K562 (cell line): ENCODE data around the gene HTR3E. TPM values are rescaled to one million over a fixed set of nuclear protein-coding genes. Genes with fewer than 3 reads are reported as not detected.

ENCODE experiments used
- ARID2 ChIP-seq: fragments of 450-650 bp; IDR thresholded peaks from 2 replicates; pipeline ENCODE4 v1.6.1; 2017; ENCODE audit warnings: antibody characterized with exemption, mild to moderate bottlenecking
- CREBBP ChIP-seq: IDR thresholded peaks from one replicate; pipeline ENCODE4 v1.6.1; 2012; ENCODE audit warnings: low read depth, mild to moderate bottlenecking, control low read depth, inconsistent platforms, low read length
- ETS2 ChIP-seq: IDR thresholded peaks from 2 replicates; pipeline ENCODE4 v1.6.1; 2016; ENCODE audit warnings: borderline replicate concordance, missing genetic modification characterization, mild to moderate bottlenecking, moderate library complexity, missing compliant biosample characterization; ENCODE audit not compliant: poor library complexity, severe bottlenecking
- FOXA3 ChIP-seq, 2 experiments: fragments of 450-650 bp in 1 of 2; sonication (generic) in 1 of 2; formaldehyde crosslinking; IDR thresholded peaks in 1 of 2; conservative IDR thresholded peaks in 1 of 2; 2 replicates each; pipeline versions ENCODE4 v1.4.0 to v1.8.0; 2020 to 2022; ENCODE audit warnings: mild to moderate bottlenecking in 2 of 2, missing genetic modification reagents in 1 of 2
- FOXJ2 ChIP-seq: fragments of 200-800 bp; sonication (Bioruptor generic); IDR thresholded peaks from 2 replicates; pipeline ENCODE4 v1.6.1; 2016; ENCODE audit warnings: missing genetic modification characterization, missing compliant biosample characterization
- MCM7 ChIP-seq, 2 experiments: fragments of 450-650 bp; IDR thresholded peaks; 2 replicates each; pipeline ENCODE4 v1.6.1; 2016 to 2018
- MTA3 ChIP-seq: fragments of 450-650 bp; formaldehyde crosslinking; IDR thresholded peaks from 2 replicates; pipeline ENCODE4 v1.6.1; 2017; ENCODE audit warnings: mild to moderate bottlenecking, borderline replicate concordance
- POLR3G ChIP-seq: IDR thresholded peaks from 2 replicates; pipeline ENCODE4 v1.6.1; 2011; ENCODE audit not compliant: insufficient read length, insufficient replicate concordance; ENCODE audit errors: extremely low read depth
- PRMT5 ChIP-seq: sonication (generic); formaldehyde crosslinking; IDR thresholded peaks from 2 replicates; pipeline ENCODE4 v1.5.0; 2020; ENCODE audit warnings: missing genetic modification reagents
- ZNF124 ChIP-seq: sonication (generic); formaldehyde crosslinking; IDR thresholded peaks from 2 replicates; pipeline ENCODE4 v1.8.1; 2022; ENCODE audit warnings: missing genetic modification reagents
- ZNF644 ChIP-seq: fragments of 200-800 bp; sonication (Bioruptor generic); IDR thresholded peaks from 2 replicates; pipeline ENCODE4 v1.6.1; 2016; ENCODE audit warnings: low read depth, missing genetic modification characterization, missing compliant biosample characterization
- ZZZ3 ChIP-seq: fragments of 450-650 bp; IDR thresholded peaks from 2 replicates; pipeline ENCODE4 v1.6.1; 2016; ENCODE audit warnings: antibody characterized with exemption, mild to moderate bottlenecking, moderate library complexity
- polyA plus RNA-seq, 8 experiments: library from polyadenylated mRNA; depleted of rRNA in 4 of 8; stranded (reverse) in 5 of 8; unstranded in 3 of 8; fragments of >200 nt; fragmentation: Nextera tagmentation in 2 of 8; fragmentation: Illumina TruSeq in 1 of 8; extraction: Ambion mirVana in 2 of 8; extraction: Trizol in 1 of 8; gene quantifications; 2 replicates each; pipeline versions ENCODE4 v1.2.1 to v1.2.3, GENCODE V29; 2011 to 2014; ENCODE audit warnings: inconsistent platforms in 1 of 8, missing spikeins in 1 of 8
- total RNA-seq, 7 experiments: library from RNA; depleted of rRNA in 6 of 7; stranded (reverse); fragments of >200 nt in 6 of 7; fragmentation: Illumina TruSeq in 2 of 7; extraction: Trizol in 2 of 7; gene quantifications; 2 replicates each; pipeline versions ENCODE4 v1.2.1 to v1.2.3, GENCODE V29; 2011 to 2021; ENCODE audit warnings: low replicate concordance in 1 of 7
- TF ChIP-seq, protein P1 (sequence below): fragments of 450-650 bp; formaldehyde crosslinking; IDR thresholded peaks from 2 replicates; pipeline ENCODE4 v1.4.0; 2022; ENCODE audit warnings: missing genetic modification characterization
- TF ChIP-seq, protein P2 (sequence below), 2 experiments: fragments of 450-650 bp in 1 of 2; sonication (generic) in 1 of 2; formaldehyde crosslinking in 1 of 2; IDR thresholded peaks; 2 replicates each; pipeline versions ENCODE4 v1.7.1 to v1.9.0; 2016 to 2022; ENCODE audit warnings: inconsistent platforms in 1 of 2, mild to moderate bottlenecking in 1 of 2, missing genetic modification reagents in 1 of 2
- TF ChIP-seq, protein P3 (sequence below): IDR thresholded peaks from 3 replicates; pipeline ENCODE4 v1.6.1; 2011; ENCODE audit warnings: borderline replicate concordance, mild to moderate bottlenecking, moderate library complexity; ENCODE audit not compliant: insufficient read length; ENCODE audit errors: extremely low read depth

HTR3E gene
- total and polyA plus RNA-seq, 9 of the 15 experiments (the other 6 are each of a cell fraction or from before 2014, with no cell fraction given) = not detected

GRCh38 chr3:184085389-184085852, 11.4 kb upstream of the HTR3E start (continued):
- TF ChIP-seq MTA3 (no peak), FOXJ2 (tag) (peak; percentile 74; the same call in 1 of the 2 replicates), CREBBP (no peak), FOXA3 (CRISPR knock-in tag; conservative IDR thresholded peaks at IDR 0.05 in 1 of 2, IDR thresholded peaks at IDR 0.05 in 1 of 2) (no peak), POLR3G (no peak), MCM7 (IDR thresholded peaks at IDR 0.05) (no peak), ZNF124 (CRISPR knock-in tag) (no peak), ARID2 (no peak), ETS2 (no peak), ZZZ3 (no peak), PRMT5 (CRISPR knock-in tag) (no peak), ZNF644 (0 out of 2 replicates have a peak, but pooled peaks have one; percentile 29)
- TF ChIP-seq, protein P1, sequence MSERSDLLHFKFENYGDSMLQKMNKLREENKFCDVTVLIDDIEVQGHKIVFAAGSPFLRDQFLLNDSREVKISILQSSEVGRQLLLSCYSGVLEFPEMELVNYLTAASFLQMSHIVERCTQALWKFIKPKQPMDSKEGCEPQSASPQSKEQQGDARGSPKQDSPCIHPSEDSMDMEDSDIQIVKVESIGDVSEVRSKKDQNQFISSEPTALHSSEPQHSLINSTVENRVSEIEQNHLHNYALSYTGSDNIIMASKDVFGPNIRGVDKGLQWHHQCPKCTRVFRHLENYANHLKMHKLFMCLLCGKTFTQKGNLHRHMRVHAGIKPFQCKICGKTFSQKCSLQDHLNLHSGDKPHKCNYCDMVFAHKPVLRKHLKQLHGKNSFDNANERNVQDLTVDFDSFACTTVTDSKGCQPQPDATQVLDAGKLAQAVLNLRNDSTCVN = no peak
- TF ChIP-seq, protein P2, sequence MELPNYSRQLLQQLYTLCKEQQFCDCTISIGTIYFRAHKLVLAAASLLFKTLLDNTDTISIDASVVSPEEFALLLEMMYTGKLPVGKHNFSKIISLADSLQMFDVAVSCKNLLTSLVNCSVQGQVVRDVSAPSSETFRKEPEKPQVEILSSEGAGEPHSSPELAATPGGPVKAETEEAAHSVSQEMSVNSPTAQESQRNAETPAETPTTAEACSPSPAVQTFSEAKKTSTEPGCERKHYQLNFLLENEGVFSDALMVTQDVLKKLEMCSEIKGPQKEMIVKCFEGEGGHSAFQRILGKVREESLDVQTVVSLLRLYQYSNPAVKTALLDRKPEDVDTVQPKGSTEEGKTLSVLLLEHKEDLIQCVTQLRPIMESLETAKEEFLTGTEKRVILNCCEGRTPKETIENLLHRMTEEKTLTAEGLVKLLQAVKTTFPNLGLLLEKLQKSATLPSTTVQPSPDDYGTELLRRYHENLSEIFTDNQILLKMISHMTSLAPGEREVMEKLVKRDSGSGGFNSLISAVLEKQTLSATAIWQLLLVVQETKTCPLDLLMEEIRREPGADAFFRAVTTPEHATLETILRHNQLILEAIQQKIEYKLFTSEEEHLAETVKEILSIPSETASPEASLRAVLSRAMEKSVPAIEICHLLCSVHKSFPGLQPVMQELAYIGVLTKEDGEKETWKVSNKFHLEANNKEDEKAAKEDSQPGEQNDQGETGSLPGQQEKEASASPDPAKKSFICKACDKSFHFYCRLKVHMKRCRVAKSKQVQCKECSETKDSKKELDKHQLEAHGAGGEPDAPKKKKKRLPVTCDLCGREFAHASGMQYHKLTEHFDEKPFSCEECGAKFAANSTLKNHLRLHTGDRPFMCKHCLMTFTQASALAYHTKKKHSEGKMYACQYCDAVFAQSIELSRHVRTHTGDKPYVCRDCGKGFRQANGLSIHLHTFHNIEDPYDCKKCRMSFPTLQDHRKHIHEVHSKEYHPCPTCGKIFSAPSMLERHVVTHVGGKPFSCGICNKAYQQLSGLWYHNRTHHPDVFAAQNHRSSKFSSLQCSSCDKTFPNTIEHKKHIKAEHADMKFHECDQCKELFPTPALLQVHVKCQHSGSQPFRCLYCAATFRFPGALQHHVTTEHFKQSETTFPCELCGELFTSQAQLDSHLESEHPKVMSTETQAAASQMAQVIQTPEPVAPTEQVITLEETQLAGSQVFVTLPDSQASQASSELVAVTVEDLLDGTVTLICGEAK (IDR thresholded peaks at IDR 0.05) = no peak
- TF ChIP-seq, protein P2 (CRISPR knock-in tag; IDR thresholded peaks at IDR 0.05) = no peak
- TF ChIP-seq, protein P3, sequence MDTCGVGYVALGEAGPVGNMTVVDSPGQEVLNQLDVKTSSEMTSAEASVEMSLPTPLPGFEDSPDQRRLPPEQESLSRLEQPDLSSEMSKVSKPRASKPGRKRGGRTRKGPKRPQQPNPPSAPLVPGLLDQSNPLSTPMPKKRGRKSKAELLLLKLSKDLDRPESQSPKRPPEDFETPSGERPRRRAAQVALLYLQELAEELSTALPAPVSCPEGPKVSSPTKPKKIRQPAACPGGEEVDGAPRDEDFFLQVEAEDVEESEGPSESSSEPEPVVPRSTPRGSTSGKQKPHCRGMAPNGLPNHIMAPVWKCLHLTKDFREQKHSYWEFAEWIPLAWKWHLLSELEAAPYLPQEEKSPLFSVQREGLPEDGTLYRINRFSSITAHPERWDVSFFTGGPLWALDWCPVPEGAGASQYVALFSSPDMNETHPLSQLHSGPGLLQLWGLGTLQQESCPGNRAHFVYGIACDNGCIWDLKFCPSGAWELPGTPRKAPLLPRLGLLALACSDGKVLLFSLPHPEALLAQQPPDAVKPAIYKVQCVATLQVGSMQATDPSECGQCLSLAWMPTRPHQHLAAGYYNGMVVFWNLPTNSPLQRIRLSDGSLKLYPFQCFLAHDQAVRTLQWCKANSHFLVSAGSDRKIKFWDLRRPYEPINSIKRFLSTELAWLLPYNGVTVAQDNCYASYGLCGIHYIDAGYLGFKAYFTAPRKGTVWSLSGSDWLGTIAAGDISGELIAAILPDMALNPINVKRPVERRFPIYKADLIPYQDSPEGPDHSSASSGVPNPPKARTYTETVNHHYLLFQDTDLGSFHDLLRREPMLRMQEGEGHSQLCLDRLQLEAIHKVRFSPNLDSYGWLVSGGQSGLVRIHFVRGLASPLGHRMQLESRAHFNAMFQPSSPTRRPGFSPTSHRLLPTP = no peak
